AG08396 (cell line): ENCODE data around the gene PTPRB.

Experiments
- DNase-seq: peaks from one replicate; pipeline ENCODE4 v3.0.0; 2012; ENCODE audit warnings: low spot score, mixed read lengths

PTPRB gene

DNA sequence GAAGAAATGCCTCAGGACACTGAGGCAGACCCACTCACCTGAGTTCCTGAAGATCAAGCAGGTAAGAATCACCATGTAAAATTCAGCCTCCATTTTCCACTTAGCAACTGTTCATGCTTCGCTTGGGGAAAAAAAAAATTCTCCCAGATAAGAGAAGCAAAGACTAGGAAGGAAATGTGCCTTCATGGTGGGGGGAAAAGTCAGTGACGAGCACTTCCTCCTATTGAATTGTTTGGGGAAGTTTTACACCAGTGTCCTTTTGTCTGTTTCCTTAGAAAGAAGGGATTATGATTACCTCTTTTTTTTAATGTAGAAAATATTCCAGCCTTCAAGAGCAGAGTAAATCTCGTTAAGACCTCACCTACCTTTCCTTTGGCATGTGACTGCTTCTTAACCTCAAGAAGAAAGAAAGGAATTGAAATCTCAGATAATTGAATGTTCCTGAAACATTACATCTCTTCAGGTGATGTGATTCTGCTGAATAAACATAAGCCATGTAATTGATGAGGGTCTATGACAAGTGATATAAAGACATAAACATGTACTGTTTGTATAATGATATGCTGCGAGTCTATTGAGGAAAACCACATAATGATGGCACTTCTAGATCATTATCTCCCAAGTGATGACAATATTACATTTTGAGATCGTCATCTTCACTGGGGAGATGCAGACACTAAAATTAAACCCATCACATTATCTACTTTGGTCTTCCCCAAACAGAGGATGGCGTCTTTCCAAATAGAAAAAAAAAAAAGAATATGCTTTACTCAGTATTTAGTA is at the start of gene PTPRB:
TSS of gene PTPRB (minus strand) at position 127 of the 783 bp plus-strand sequence. CDS start at position 93, 34 bp downstream.
- DNase-seq, result no peak

DNA sequence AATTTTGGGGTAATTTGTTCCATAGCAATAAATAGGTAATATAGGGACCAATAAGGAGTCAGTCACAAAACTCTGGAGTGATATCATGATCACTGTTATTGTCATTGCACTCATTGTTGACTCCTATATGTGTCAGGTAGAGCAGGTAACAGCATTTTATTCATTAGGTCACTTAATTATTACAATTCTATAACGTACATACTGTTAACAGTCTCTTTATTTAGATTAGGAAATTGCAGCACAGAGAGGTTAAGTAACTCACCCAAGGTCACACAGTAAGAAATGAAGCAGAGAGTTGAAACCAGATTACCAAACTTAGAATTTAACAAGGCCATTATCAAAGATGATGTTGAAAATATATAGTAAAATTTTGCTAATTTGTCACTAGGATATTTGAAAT is 49.7 kb upstream of the PTPRB start:
- DNase-seq, result no peak

DNA sequence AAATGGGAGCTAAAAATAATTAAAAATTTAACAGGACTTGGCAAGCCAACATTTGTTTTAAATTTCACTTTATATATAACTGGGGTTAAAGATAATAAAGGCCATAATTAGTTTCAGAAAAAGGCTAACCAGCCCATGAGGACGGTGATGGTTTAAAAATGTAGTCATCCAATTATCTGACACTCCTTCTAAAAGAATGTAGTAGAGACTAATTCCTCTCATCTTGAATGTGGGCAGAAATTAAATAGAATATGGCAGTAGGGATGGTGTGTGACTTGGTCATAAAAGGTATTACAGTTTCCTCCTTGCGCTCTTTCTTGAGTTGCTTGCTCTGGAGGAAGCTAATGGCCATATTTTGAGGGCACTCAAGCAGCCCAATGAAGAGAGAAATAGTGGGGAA is 49.1 kb upstream of the PTPRB start:
- no peak for DNase-seq

DNA sequence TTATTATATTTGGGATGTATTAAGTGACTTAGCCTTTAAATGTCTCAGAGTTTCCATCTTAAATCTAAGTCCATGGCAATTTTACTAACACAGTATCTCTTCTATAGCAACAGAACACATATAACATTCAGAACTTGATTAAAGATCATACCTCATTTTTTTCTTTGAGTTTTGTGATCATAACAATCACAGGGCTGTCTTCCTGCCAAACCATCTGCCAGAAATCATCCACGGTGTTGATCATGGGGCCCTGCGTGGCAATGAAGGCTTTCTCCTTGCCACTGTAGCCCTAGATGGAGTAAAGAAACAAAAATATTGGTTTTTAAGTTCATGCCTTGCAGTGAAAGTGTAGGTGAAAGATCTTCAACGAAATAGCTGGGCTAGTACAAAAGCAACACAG is 46.7 kb upstream of the PTPRB start:
- DNase-seq, result no peak

DNA sequence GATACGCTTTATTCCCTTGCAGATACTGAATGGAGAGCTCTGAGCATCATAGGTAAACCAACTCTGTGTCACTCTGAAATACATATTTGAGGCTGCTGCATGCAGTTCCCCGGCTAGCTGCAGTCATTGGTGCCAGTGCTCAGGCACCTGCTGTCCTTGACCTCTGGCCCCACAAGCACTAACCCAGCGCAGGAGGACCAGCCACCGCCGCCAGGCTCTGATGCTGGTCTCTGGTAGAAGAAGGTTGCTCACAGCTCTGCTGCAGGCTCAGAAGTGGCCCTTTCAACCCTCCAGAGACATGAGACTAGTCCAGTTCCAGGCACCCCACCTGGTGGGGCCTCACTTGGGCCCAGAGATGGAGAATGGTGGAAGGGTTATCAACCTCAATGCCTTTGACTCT is 34.5 kb upstream of the PTPRB start:
- no peak for DNase-seq

DNA sequence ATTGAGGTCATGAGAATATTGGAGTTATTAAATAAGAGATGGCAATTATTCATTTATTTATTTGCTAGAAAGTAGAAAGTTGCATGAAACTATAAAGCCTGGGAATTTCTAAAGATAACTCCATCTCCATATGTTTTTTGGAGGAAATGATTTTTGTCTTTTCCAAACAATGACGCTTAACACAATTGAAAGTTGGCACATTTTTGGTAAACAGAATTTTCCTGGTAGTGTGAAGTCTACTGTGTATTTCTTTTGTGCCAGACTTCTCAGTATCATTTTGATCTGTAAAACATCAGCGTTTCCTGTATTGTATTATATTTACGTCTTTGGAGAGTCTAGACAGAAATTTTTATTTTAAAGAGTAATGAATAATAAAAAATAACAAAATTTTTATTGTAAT is 33.7 kb upstream of the PTPRB start:
- DNase-seq, result no peak

DNA sequence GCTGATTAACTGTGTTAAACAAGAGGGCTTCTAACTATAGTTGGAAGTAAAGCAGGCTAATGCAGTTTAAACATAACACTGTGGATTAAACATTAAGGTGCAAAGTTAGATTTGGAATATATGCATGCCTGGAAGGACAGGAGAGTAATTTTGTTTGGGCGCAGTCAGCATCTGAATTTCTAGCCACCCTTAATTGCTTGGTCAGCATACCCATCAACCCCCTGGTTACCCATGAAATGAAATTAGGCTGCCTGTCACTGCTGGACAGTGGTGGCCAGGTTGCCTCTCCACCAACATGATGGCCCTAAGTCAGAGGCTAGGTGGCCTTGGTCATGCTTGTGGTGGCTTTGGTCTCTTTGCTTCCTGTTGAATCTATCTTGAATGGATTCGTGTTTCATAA is 30.0 kb upstream of the PTPRB start:
- no peak for DNase-seq

DNA sequence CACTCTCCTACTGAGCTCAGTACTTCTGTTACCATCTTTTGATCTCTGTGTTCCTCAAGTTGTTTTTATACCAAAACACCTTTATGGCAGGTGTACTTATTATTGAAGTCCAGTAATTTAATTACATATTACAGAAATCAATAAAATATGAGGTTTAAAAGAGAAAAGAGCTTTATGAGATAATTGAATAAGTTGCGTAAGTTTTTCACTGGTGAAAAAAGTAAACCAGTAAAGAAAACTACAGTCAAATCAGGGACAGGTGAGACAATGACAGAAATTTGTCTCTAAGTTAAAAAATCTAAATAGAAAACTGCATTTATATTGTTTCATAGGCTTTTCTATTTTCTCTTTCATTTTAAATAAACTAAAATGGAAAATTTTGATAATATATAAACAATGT is 29.1 kb upstream of the PTPRB start:
- DNase-seq, result no peak

DNA sequence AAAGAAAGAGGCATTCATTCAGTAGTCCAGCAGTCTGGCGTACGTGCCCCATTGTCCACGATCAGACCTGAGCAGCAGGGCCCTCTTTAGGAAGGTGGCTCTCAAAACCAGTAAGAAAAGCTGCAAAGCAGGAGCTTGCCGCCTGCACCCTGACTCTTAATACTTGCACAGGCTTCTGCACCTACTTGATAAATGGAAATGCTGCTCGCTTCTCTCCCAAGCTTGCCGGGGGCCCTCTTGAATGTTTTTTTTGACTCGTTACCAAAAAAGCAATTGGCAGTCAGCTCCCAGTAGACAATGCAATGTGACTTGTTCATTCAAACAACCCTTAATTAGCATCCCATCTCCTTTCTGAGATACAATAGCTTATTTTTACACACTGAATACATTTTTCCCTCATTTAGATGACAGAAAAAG is 27.2 kb upstream of the PTPRB start:
- no peak for DNase-seq

DNA sequence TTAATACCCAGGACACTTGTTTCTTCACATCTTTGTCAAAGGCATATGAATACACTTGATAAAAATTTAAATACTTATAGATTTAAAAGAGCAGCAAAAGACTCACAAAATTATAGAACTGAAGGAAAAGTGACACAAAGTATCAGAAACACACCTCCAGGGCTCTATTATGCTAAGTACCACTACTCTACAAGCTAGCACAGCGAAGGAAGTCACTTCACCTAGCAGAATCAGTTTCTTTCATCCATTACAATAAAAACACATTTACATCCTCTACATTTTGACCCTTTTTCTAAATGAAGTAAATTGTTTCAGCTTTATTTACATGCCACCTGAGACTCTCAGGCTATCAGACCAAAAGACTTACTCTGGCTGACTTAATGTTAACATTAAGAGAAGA is 26.6 kb upstream of the PTPRB start:
- DNase-seq, result no peak

DNA sequence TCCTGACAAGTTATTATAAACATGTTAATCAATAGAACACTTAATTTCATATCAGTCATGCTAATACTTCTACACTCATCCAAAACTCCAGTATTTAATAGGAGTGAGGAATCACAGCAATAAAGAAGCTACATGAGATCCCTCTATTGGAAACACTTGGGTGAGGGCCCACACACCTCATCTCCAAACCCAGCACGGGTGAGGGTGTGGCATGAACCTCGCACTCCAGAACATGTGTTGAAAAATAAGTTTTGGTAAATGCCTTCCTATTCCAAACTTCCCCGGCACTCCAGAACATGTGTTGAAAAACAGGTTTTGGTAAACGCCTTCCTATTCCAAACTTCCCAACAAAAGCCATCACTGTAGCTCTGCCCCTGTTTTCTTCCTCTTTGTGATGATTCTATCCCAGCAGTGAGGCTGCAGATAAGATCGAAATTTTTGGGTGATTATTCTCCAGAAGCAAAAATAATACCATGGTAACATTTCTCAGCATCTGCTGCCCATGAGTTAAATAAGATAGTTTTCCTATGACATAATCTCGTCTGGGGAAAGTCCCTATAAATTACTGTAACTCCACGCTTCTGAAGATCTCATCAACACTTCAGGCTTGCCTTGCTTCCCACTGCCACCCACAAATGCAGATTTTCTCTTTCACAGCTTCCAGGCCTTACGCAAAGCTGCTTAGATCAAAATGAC is 24.4 kb upstream of the PTPRB start:
- peak; percentile 39 for DNase-seq

DNA sequence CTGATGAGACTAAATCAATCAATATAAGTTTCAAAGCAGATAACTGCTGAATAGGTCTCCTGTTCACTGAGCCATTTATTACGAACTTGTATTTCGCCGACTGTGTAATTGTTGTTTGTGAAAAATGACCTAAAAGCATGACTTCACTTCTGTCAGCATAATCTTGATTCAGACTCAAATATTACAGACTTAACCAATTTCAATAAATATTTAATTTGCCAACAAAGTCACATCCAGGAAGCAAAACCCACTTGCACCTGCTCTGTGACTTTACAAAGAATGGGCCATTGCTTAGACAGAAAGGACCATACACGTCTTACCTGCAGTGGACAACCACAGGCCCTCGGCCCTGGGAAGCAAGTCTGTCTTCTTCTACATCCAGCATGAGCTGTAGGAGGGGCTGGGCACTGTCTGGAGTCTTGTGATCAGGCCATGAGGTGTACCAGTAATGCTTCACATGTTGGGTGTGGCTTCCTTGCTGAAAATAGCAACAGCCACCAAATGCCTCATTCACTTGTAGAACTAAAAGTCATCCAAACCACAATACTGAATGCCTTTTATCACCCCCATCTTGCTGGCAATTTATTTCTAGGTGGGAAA is 23.5 kb upstream of the PTPRB start:
- DNase-seq, result peak; percentile 29

DNA sequence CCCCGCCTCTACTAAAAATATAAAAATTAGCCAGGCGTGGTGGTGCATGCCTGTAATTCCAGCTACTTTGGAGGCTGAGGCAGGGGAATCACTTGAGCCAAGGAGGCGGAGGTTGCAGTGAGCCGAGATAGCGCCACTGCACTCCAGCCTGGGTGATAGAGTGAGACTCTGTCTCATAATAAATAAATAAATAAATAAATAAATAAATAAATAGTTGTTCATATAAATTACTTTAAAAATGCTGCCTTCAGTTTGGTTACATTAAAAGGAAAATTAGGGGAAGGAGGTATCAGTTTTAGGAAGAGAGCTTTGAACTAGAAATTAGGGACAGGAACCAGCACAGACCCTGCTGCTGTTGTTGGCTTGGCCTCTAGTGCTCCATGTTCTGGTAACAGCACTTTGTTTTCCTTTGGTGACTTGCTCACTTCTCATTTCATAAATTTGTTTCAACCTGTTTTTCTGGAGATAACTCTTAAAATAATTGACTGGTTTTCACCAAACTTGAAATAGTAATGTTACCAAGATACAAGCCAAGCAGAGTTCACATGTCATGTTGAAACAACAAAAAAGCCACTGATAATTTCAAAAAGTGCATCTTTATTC is 22.9 kb upstream of the PTPRB start:
- no peak for DNase-seq

DNA sequence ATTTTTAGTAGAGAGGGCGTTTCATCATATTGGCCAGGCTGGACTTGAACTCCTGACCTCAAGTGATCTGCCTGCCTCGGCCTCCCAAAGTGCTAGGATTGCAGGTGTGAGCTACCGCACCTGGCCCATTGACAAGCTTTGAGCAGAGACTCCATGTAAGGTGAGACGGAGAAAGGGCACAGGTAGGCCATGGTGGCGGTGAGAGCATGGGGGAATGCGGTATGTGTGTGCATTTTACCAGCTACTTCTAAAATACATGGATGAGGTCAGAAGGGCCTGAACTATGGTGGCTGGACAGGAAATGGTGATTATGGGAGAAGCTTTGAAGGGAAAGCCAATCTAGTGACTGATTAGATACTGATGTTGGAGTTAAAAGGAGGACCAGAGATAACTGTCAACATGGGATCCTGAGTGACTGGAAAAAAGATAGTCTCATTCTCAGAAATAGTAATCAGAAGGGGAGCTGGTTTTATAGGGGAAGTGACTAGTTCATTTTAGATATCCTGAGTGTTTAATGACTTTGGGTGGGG is 21.9 kb upstream of the PTPRB start:
- DNase-seq, result no peak

DNA sequence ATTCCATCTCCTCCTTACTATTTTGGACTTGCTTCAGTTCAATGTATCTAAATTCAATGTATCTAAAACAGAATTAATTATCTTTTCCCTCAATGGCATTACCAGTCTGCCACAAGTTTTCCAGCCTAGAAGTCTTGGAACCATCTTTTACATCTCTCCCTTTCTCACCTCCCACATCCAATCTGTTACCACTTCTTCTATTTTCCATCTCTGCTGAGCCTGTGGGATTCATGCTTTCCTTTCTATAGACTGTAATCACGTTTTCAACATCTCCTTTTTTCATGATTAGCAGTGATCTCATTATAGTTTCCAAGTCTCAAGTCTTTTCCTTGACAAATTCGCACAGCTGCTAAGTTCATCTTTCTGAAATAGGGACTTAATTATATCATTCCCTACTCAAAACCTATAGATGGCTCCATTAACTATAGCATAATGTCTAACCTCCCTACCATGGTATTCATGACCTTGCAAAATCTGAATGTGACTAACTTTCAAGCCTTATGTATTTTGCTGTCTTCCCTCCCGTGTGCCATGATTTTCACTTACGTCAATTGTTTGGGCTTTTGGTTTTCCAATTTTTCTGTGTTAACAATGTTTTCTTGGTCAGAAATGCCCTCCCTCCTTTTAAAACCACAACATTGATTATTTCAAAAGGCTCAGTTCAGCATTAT is 20.5 kb upstream of the PTPRB start:
- DNase-seq, result no peak

DNA sequence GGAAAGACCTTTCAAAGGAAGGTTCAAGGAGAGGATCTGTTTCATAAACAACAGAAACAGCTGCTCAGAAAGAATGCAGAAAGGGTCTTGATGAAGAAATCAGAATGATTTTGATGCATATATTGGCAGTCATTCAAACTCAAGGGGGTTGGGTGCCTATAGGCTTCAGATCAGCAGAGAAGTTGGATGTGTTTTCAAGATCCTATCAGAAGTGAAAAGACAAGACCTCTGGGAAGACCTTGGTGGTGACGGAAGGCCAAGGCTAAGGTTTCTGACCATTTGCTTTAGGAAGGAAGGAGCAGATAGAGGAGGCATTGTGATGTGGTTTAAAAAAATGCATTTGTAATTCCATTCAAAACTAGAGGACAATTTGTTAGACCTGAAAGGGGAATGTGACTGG is 15.2 kb upstream of the PTPRB start:
- DNase-seq, result no peak

DNA sequence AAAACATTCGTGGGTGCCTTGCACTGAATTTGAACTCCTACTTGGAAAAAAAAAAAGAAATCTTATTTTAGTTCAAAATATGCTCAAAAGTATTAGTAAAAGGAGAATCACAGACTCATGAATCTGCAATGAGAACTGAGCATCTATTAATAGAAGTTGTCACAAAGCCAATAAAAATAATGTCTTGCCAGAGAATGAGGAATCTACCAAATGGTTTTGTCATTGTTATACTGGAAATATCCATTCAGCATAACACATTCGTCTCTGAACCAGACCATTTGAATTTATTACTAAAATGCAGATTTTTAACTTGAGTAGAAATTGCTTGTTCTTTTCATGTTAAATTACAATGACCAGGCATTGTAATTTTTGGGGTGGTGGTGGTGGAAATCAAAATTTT is 11.6 kb upstream of the PTPRB start:
- DNase-seq, result peak; percentile 19

DNA sequence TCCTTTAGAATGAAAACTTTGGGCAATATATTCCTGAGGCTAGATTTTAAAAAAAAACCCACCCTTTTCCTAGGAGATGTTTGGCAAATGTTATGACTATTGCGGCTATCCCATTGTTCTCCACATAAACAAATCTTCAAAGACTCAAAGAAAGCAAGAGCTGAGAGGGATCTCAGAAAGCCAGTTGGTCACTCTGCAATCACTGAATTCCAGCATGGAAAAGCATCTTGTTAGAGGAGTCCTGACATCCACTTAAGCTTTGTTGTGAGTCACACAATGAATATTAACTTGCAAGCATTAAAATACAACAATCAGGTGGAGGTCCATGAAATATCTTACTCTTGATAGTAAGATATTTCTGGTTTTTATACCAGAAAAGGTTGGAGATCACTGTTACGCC is 11.0 kb upstream of the PTPRB start:
- DNase-seq, result no peak

DNA sequence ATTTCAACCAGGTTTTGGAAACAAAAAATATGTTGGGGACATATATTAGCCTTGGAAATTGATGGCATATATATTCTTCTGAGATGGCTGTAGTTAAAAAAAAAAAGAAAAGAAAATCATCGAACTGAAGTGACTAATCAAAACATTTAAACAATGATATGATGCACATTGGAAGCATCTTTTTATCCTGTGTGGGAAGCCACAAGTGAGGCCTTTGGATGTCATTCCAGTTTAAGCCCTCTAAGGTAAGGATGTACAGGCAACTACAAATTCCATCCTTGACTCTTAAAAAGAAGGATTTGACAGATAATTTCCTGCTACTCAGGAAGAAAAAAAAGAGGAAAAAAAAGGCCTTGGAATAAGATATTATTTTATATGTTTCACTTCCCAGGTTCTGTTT is 9.6 kb upstream of the PTPRB start:
- no peak for DNase-seq

DNA sequence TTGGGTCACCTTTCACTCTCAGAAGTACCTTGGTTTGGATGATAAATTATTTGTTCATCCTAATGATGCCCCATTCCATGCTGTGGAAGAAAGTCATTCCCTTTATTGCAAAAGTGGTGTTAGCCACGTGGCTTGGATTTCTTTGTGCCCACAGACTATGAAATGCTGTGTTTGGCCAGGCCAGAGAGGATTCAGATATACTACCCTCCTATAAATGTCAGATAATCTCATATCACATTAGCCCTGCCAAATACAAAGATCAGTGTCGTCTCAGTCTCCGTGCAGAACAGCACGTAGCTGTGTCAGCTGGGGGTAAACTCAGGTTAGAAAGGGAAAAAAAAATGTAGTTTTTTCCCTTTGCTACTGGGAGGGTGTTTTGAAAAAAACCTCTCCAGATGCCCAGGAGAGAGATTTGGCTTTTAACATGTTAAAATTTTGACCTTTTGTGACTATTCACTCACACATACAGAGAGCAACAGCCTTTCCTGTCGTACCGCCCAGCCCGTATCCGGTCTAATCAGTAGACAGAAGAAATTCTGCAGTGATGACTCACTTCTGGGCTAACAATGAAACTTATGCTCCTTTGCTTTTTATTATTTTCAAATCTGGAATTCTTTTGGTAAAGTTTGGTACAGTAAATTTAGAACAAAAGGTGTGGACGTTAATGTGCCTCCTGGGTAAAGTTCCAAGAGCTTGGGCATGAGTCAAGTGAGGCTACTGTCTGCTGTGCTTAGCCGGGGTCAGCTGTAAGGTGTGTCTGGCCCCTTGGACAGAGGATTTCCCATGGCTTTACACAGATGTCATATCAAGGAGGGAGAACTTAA is 8.5 kb upstream of the PTPRB start:
- peak; percentile 55 for DNase-seq

DNA sequence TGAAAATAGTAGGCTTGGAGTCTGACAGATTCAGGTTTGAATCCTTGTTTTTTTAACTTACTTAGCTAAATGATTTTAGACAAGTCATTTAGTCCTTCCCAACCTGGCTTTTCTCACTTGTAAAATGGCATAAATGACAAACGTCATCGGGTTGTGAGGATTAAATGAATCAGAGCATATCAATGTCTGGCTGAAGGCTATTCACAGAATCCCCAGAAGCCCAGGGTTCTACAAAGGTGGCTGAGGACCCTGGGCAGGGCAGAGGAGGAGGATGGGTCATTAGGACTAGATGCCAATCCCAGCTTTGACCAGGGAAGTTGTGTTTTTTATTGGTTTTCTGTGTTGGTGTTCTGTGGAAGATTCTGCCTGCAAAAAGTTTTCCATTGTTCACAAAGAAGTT is 7.6 kb upstream of the PTPRB start:
- DNase-seq, result no peak
